Cortex of kidney (tissue), 1 donor: ENCODE measurements around the gene ADAMTS20.

ENCODE experiments used
- DNase-seq: peaks from one replicate; lab custom pipeline; 2025; lab: John Stamatoyannopoulos, UW

The ADAMTS20 gene

GRCh38 chr12:43482311-43483085, 69.5 kb downstream of the ADAMTS20 start:
- no peak for DNase-seq

GRCh38 chr12:43480591-43480990, 71.4 kb downstream of the ADAMTS20 start:
- DNase-seq: no peak

- no peak for DNase-seq
Measured at GRCh38 chr12:43462741-43463140, 89.3 kb downstream of the ADAMTS20 start.

GRCh38 chr12:43462080-43462479, 89.9 kb downstream of the ADAMTS20 start:
- DNase-seq: no peak

- DNase-seq: no peak
Measured at GRCh38 chr12:43459285-43459684, 92.7 kb downstream of the ADAMTS20 start.

- no peak for DNase-seq
Measured at GRCh38 chr12:43453761-43454160, 98.2 kb downstream of the ADAMTS20 start.

- DNase-seq: no peak
Measured at GRCh38 chr12:43444940-43445564, 107.0 kb downstream of the ADAMTS20 start.

GRCh38 chr12:43436597-43436996, 115.4 kb downstream of the ADAMTS20 start:
- DNase-seq: no peak

- DNase-seq: no peak
Measured at GRCh38 chr12:43434614-43435013, 117.4 kb downstream of the ADAMTS20 start.

- no peak for DNase-seq
Measured at GRCh38 chr12:43428088-43428600, 123.9 kb downstream of the ADAMTS20 start.

GRCh38 chr12:43425361-43425760, 126.6 kb downstream of the ADAMTS20 start:
- DNase-seq: no peak

GRCh38 chr12:43416981-43417380, 135.0 kb downstream of the ADAMTS20 start:
- no peak for DNase-seq

- DNase-seq: no peak
Measured at GRCh38 chr12:43407816-43408645, 144.0 kb downstream of the ADAMTS20 start.

- no peak for DNase-seq
Measured at GRCh38 chr12:43406801-43407200, 145.2 kb downstream of the ADAMTS20 start.

GRCh38 chr12:43402436-43402835, 149.6 kb downstream of the ADAMTS20 start:
- DNase-seq: no peak

GRCh38 chr12:43401096-43401495, 150.9 kb downstream of the ADAMTS20 start:
- no peak for DNase-seq

GRCh38 chr12:43396671-43397070, 155.3 kb downstream of the ADAMTS20 start:
- DNase-seq: no peak

- no peak for DNase-seq
Measured at GRCh38 chr12:43392116-43392515, 159.9 kb downstream of the ADAMTS20 start.

- no peak for DNase-seq
Measured at GRCh38 chr12:43381879-43382278, 170.1 kb downstream of the ADAMTS20 start.

- no peak for DNase-seq
Measured at GRCh38 chr12:43378448-43378847, 173.6 kb downstream of the ADAMTS20 start.

GRCh38 chr12:43370263-43370662, 181.7 kb downstream of the ADAMTS20 start:
- DNase-seq: no peak

- no peak for DNase-seq
Measured at GRCh38 chr12:43362910-43363694, 188.9 kb downstream of the ADAMTS20 start.
